GM12878 (cell line): ENCODE results near the gene LHFPL3. TPM values are rescaled to one million over a fixed set of nuclear protein-coding genes. Genes with fewer than 3 reads are reported as not detected.

Source experiments
- ATAC-seq: fragments of 200-7000 bp; cut with Tn5 transposase; 3 replicates; pipeline ENCODE4 v1.9.1; 2020; ENCODE audit warnings: mild to moderate bottlenecking, moderate library complexity
- BruUV-seq: library from RNA; stranded (reverse); fragments of 400-500 nt; replicated peaks from 2 replicates; lab custom pipeline; 2021; lab: Mats Ljungman, UMichigan
- CTCF ChIA-PET: fragments of 300-600 bp; sonication (Branson Sonifier 250); formaldehyde crosslinking; extraction: SDS; loops from one replicate; lab custom pipeline; 2021; ENCODE audit warnings: inconsistent platforms; lab: Yijun Ruan, JAX
- POLR2A ChIA-PET: fragments of 350-600 bp; formaldehyde crosslinking; extraction: SDS; loops from one replicate; lab custom pipeline; 2021; ENCODE audit warnings: inconsistent platforms; lab: Charles Lee
- RAD21 ChIA-PET: fragments of 300-600 bp; sonication (Branson Sonifier 250); formaldehyde crosslinking; loops from one replicate; lab custom pipeline; 2023; ENCODE audit warnings: antibody characterized with exemption; ENCODE audit not compliant: unreplicated experiment; lab: Charles Lee
- SMC1A ChIA-PET: fragments of 300-600 bp; sonication (Branson Sonifier 250); formaldehyde crosslinking; loops from one replicate; lab custom pipeline; 2023; ENCODE audit not compliant: unreplicated experiment, uncharacterized antibody; lab: Charles Lee
- DNase-seq: peaks from one replicate; pipeline ENCODE4 v3.0.0-alpha.2; 2011; ENCODE audit warnings: low read depth, low spot score
- FAIRE-seq: peaks from 3 replicates; lab custom pipeline; 2011; peaks lifted over from hg19 to GRCh38; lab: Jason Lieb, UNC
- H2AFZ ChIP-seq: 2 replicates; pipeline ENCODE4 v1.6.0; 2011; ENCODE audit warnings: low read depth, low read length, control low read depth; ENCODE audit not compliant: control insufficient read depth
- H3K27ac ChIP-seq: 2 replicates; pipeline ENCODE4 v1.5.1; 2011; ENCODE audit warnings: control low read depth; ENCODE audit not compliant: control insufficient read depth, insufficient read depth
- H3K27me3 ChIP-seq, 2 experiments: replicated peaks in 1 of 2; 2 replicates each; pipeline versions ENCODE4 v1.6.0 to v1.6.1; 2011; ENCODE audit warnings: low read length in 1 of 2; ENCODE audit not compliant: control insufficient read depth in 2 of 2, insufficient read depth in 2 of 2
- H3K36me3 ChIP-seq, 2 experiments: 2 replicates each; pipeline ENCODE4 v1.5.1; 2011; ENCODE audit warnings: low read length in 1 of 2; ENCODE audit not compliant: control insufficient read depth in 2 of 2, insufficient read depth in 2 of 2
- H3K4me1 ChIP-seq: 2 replicates; pipeline ENCODE4 v1.6.1; 2011; ENCODE audit warnings: mild to moderate bottlenecking, low read length, moderate library complexity, mixed read lengths; ENCODE audit not compliant: control insufficient read depth, insufficient read depth
- H3K4me2 ChIP-seq: 2 replicates; pipeline ENCODE4 v1.6.0; 2011; ENCODE audit warnings: control low read depth; ENCODE audit not compliant: control insufficient read depth, insufficient read depth
- H3K4me3 ChIP-seq: fragments of 200-600 bp; sonication (generic); 2 replicates; pipeline ENCODE4 v1.5.1; 2016
- H3K79me2 ChIP-seq: 2 replicates; pipeline ENCODE4 v1.6.0; 2011; ENCODE audit warnings: low read length; ENCODE audit not compliant: control insufficient read depth, insufficient read depth
- H3K9ac ChIP-seq: 2 replicates; pipeline ENCODE4 v1.8.0; 2011; ENCODE audit warnings: low read length, control low read depth, mixed read lengths; ENCODE audit not compliant: control insufficient read depth, insufficient read depth
- H3K9me3 ChIP-seq: replicated peaks from 3 replicates; pipeline ENCODE4 v1.5.1; 2011; ENCODE audit warnings: mild to moderate bottlenecking, low read length; ENCODE audit not compliant: control insufficient read depth, insufficient read depth
- H4K20me1 ChIP-seq: 2 replicates; pipeline ENCODE4 v1.6.0; 2011; ENCODE audit not compliant: control insufficient read depth, insufficient read depth
- BCL11A ChIP-seq: IDR thresholded peaks from 2 replicates; pipeline ENCODE4 v1.6.1; 2011; ENCODE audit warnings: low read depth, low read length
- CHD2 ChIP-seq: IDR thresholded peaks from 2 replicates; pipeline ENCODE4 v1.6.1; 2011; ENCODE audit warnings: low read depth, low read length, improper control_type of control experiment, borderline replicate concordance
- EZH2 ChIP-seq: IDR thresholded peaks from 2 replicates; pipeline ENCODE4 v1.6.1; 2012; ENCODE audit warnings: low read depth, mild to moderate bottlenecking, control low read depth, inconsistent platforms, low read length, borderline replicate concordance; ENCODE audit not compliant: control insufficient read depth
- GABPA ChIP-seq: IDR thresholded peaks from 2 replicates; pipeline ENCODE4 v1.6.1; 2014; ENCODE audit warnings: antibody characterized with exemption, low read depth, mild to moderate bottlenecking, inconsistent platforms
- MXI1 ChIP-seq: fragments of 150-350 bp; IDR thresholded peaks from 2 replicates; pipeline ENCODE4 v1.6.1; 2011; ENCODE audit warnings: low read depth, mild to moderate bottlenecking, inconsistent platforms, low read length, improper control_type of control experiment
- NFIC ChIP-seq: IDR thresholded peaks from 2 replicates; pipeline ENCODE4 v1.6.1; 2012; ENCODE audit warnings: low read depth, mild to moderate bottlenecking, inconsistent platforms, low read length, moderate library complexity
- NR2C1 ChIP-seq: fragments of 450-650 bp; IDR thresholded peaks from 2 replicates; pipeline ENCODE4 v1.6.1; 2017; ENCODE audit warnings: antibody characterized with exemption, mild to moderate bottlenecking, moderate library complexity
- POLR2AphosphoS2 ChIP-seq: IDR thresholded peaks from 2 replicates; pipeline ENCODE4 v1.6.1; 2011; ENCODE audit warnings: low read depth, mild to moderate bottlenecking, low read length, improper control_type of control experiment, moderate library complexity
- POU2F2 ChIP-seq: IDR thresholded peaks from 3 replicates; pipeline ENCODE4 v1.6.1; 2011; ENCODE audit warnings: low read depth, mild to moderate bottlenecking, low read length, borderline replicate concordance
- RFX5 ChIP-seq: IDR thresholded peaks from 2 replicates; pipeline ENCODE4 v1.6.1; 2011; ENCODE audit warnings: low read depth, low read length, improper control_type of control experiment
- RUNX3 ChIP-seq: IDR thresholded peaks from 2 replicates; pipeline ENCODE4 v1.6.1; 2012; ENCODE audit warnings: low read length, inconsistent platforms
- TCF12 ChIP-seq: IDR thresholded peaks from 2 replicates; pipeline ENCODE4 v1.6.1; 2011; ENCODE audit warnings: low read depth, mild to moderate bottlenecking, low read length
- USF2 ChIP-seq: IDR thresholded peaks from 2 replicates; pipeline ENCODE4 v1.6.1; 2011; ENCODE audit warnings: low read depth, low read length, improper control_type of control experiment, borderline replicate concordance
- ZNF217 ChIP-seq: fragments of 450-650 bp; IDR thresholded peaks from 2 replicates; pipeline ENCODE4 v1.6.1; 2017; ENCODE audit warnings: antibody characterized with exemption, mild to moderate bottlenecking
- ZNF592 ChIP-seq: fragments of 450-650 bp; IDR thresholded peaks from 2 replicates; pipeline ENCODE4 v1.6.1; 2017; ENCODE audit warnings: mild to moderate bottlenecking, moderate library complexity
- WGBS: methylation state at CpG from one replicate; pipeline ENCODE4 v1.1.6; 2016; ENCODE audit warnings: low lambda C conversion rate; ENCODE audit not compliant: insufficient replicate concordance, insufficient coverage; ENCODE audit errors: missing lambda C conversion rate; 5-methylcytosine and 5-hydroxymethylcytosine counted together
- in situ Hi-C: fragments of 300-500 bp; cut with MboI; formaldehyde crosslinking; loops from 9 replicates; pipeline ENCODE4 v1.14.3; 2018; ENCODE audit warnings: mixed read lengths
- intact Hi-C: fragments of 100-400 bp; cut with micrococcal nuclease; formaldehyde crosslinking; loops from one replicate; pipeline ENCODE4 v1.14.2; 2022; ENCODE audit not compliant: unreplicated experiment
- polyA plus RNA-seq, 11 experiments: library from polyadenylated mRNA; depleted of rRNA in 4 of 11; unstranded in 6 of 11; stranded (reverse) in 5 of 11; fragments of >200 nt; fragmentation: Nextera tagmentation in 4 of 11; fragmentation: Illumina TruSeq in 1 of 11; extraction: Ambion mirVana in 4 of 11; extraction: Trizol in 1 of 11; gene quantifications; 1 replicate in 1 of 11; 2 replicates in 10 of 11; pipeline versions ENCODE4 v1.2.1 to v1.2.3, GENCODE V29; 2011 to 2016; ENCODE audit warnings: inconsistent platforms in 2 of 11, missing spikeins in 2 of 11, low read depth in 1 of 11
- total RNA-seq, 4 experiments: library from RNA; depleted of rRNA in 3 of 4; stranded (reverse); fragments of >200 nt in 3 of 4; fragmentation: Illumina TruSeq in 1 of 4; extraction: Trizol in 1 of 4; gene quantifications; 2 replicates each; pipeline versions ENCODE4 v1.2.1 to v1.2.3, GENCODE V29; 2013 to 2021
- TF ChIP-seq, protein P1 (sequence below): IDR thresholded peaks from 2 replicates; pipeline ENCODE4 v1.6.1; 2012; ENCODE audit warnings: low read depth, low read length, improper control_type of control experiment

Gene LHFPL3
- total and polyA plus RNA-seq, 10 of the 15 experiments (the other 5 are each of a cell fraction or from before 2014, with no cell fraction given) = 0.09 TPM; not detected in 9

DNA sequence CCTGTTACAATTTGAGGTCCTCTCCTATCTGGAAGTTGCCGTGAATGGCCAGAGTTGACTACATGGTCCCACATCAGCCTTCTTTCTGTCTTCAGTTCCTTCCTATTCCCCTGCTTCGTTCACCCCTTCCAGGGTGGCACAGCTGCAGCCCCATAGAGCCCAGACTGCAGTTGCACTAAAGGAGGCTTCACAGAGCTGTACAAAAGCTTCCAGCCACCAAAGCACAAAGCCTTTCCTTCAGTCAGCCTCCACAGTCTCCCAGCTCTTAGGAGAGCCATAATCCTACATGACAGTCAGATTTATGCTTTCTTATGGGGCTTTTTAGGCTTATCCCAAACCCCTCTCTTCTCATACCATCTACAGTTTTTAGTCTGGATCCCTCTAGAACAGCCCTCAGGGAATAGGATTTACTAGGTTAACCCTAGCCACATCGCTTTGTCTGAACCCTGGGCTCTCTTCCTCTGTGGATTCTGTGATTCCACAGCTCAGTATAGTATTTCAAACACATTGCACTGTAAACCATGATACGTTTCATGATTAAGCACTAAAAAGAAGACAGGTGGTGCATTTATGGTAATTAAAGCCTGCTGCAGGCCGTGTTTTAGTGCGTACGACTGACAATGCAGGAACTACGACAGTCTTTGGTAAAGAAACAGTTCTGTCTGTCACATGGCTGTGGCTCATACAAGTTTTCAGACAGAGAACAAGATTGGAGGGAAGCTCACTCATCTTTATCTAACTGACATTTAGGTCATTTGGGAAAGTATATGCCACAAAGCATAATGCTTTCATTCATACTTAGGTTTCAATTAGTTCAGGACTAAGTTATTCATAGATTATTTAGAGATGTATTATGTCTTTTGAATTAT, 477.3 kb downstream of the LHFPL3 start:
- RAD21 ChIA-PET = no interaction called here
- intact Hi-C loops = no loop called here
- Histone ChIP-seq H3K9ac (no peak overlapping the region), H3K79me2 (no peaks in the 10 kb centered on the region), H2AFZ (no peak overlapping the region), H3K36me3 (no peaks in the 10 kb centered on the region), H4K20me1 (no peaks in the 10 kb centered on the region), H3K9me3 (no peaks in the 10 kb centered on the region), H3K4me3 (no peak overlapping the region), H3K4me2 (no peak overlapping the region), H3K27me3 (peaks cover 0 to 1% of the 10 kb centered on the region in 2 experiments; a peak in 1 of 4 replicates), H3K27ac (no peak overlapping the region), H3K4me1 (no peaks in the 10 kb centered on the region)
- no TSS peak for BruUV-seq
- WGBS = 37% methylated on average over 8 of the region's 8 CpGs
- CTCF ChIA-PET = no interaction called here
- DNase-seq (no peak), FAIRE-seq (no peak), ATAC-seq (no peak)
- in situ Hi-C loops = no loop called here
- POLR2A ChIA-PET = no interaction called here
- SMC1A ChIA-PET = no interaction called here
- TF ChIP-seq POU2F2 = no peak
- no peak for TF ChIP-seq EZH2
- TF ChIP-seq, protein P1, sequence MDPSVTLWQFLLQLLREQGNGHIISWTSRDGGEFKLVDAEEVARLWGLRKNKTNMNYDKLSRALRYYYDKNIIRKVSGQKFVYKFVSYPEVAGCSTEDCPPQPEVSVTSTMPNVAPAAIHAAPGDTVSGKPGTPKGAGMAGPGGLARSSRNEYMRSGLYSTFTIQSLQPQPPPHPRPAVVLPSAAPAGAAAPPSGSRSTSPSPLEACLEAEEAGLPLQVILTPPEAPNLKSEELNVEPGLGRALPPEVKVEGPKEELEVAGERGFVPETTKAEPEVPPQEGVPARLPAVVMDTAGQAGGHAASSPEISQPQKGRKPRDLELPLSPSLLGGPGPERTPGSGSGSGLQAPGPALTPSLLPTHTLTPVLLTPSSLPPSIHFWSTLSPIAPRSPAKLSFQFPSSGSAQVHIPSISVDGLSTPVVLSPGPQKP = no peak
- TF ChIP-seq RUNX3 = no peak
- TF ChIP-seq CHD2 = no peak
- TF ChIP-seq USF2 = no peak
- TF ChIP-seq TCF12 = no peak
- no peak for TF ChIP-seq NR2C1
- TF ChIP-seq POLR2AphosphoS2 = no peak
- no peak for TF ChIP-seq ZNF592
- no peak for TF ChIP-seq BCL11A
- TF ChIP-seq MXI1 = no peak
- TF ChIP-seq RFX5 = no peak
- no peak for TF ChIP-seq ZNF217
- no peak for TF ChIP-seq NFIC
- TF ChIP-seq GABPA = no peak
